NB4 (cell line): Measurements from ENCODE around the gene CD44.
"Not testable (repeated sequence)": the region's sequence is repeated elsewhere in the genome, so short reads cannot be mapped to it uniquely, and the experiment has no call there.

Source experiments
- DNase-seq: peaks from one replicate; pipeline ENCODE4 v3.0.0; 2010; ENCODE audit warnings: low read depth
- H3K4me3 ChIP-seq: one replicate; pipeline ENCODE4 v1.5.1; 2011; ENCODE audit warnings: mild to moderate bottlenecking, low read depth, low read length, moderate library complexity
- CTCF ChIP-seq: IDR thresholded peaks from one replicate; pipeline ENCODE4 v1.5.1; 2012; ENCODE audit warnings: low read depth, low read length
- MAX ChIP-seq: IDR thresholded peaks from 2 replicates; pipeline ENCODE4 v1.6.1; 2011; ENCODE audit warnings: low read depth, low read length
- MYC ChIP-seq: IDR thresholded peaks from 2 replicates; pipeline ENCODE4 v1.6.1; 2011; ENCODE audit warnings: low read depth, low read length
- POLR2A ChIP-seq: IDR thresholded peaks from 2 replicates; pipeline ENCODE4 v1.6.1; 2011; ENCODE audit warnings: mild to moderate bottlenecking; ENCODE audit not compliant: insufficient read length; ENCODE audit errors: extremely low read depth

The CD44 gene

GRCh38 chr11:35138943-35139721 lies at the start of gene CD44:
CD44 (plus strand) TSS chr11:35139171; CDS start chr11:35139304, 133 bp downstream.
- H3K4me3 ChIP-seq: peak within 1 kb of the TSS; percentile 89
- DNase-seq: peak; percentile 88

GRCh38 chr11:35089666-35090065 lies 49.3 kb upstream of the CD44 start:
- no peak for DNase-seq
- TF ChIP-seq MAX (no peak), POLR2A (no peak), MYC (no peak), CTCF (no peak)
- no peak overlapping the region for H3K4me3 ChIP-seq

More at GRCh38 chr11:35138943-35139721, at the start of gene CD44:
- TF ChIP-seq POLR2A (peak; percentile 75), MYC (peak; percentile 69), MAX (peak; percentile 83), CTCF (no peak)

- TF ChIP-seq POLR2A: no peak
- no peak for TF ChIP-seq MAX
- no peak for TF ChIP-seq MYC
- no peak for TF ChIP-seq CTCF
- no peak overlapping the region for H3K4me3 ChIP-seq
- no peak for DNase-seq
Observed at GRCh38 chr11:35090125-35090524, 48.8 kb upstream of the CD44 start.

GRCh38 chr11:35090991-35091390 lies 48.0 kb upstream of the CD44 start:
- not testable (repeated sequence) for DNase-seq, H3K4me3 ChIP-seq

- no peak overlapping the region for H3K4me3 ChIP-seq
- no peak for DNase-seq
- no peak for TF ChIP-seq CTCF
- no peak for TF ChIP-seq POLR2A
- TF ChIP-seq MYC: no peak
- no peak for TF ChIP-seq MAX
Observed at GRCh38 chr11:35096723-35097122, 42.2 kb upstream of the CD44 start.

GRCh38 chr11:35097814-35098455 lies 41.0 kb upstream of the CD44 start:
- DNase-seq: no peak
- no peak overlapping the region for H3K4me3 ChIP-seq
- no peak for TF ChIP-seq POLR2A
- TF ChIP-seq MAX: no peak
- TF ChIP-seq MYC: no peak
- TF ChIP-seq CTCF: no peak
